Activated naive CD8-positive, alpha-beta T cell treated with anti-CD3 and anti-CD28 coated beads for 36 hours (primary cell): Measurements from ENCODE around the gene SRSF8. TPM values are rescaled to one million over a fixed set of nuclear protein-coding genes. Genes with fewer than 3 reads are reported as not detected.

Experiments used
- total RNA-seq, 2 experiments: library from RNA; stranded (reverse); gene quantifications; one replicate each; pipeline ENCODE4 v1.2.3, GENCODE V29; 2021

Gene SRSF8
- total RNA-seq, 2 experiments from 2014 or later = 46.6 to 47.0 TPM

Other genes starting within 250 kb of the SRSF8 start
- 10 to 100 TPM; 84.7 to 91.4 TPM for gene CWC15, start 93.4 kb upstream of the SRSF8 start, total RNA-seq
- 1 to 10 TPM; 2.4 to 2.8 TPM for gene KDM4D, start 93.2 kb upstream of the SRSF8 start, total RNA-seq
- not detected for gene KDM4E, start 41.7 kb upstream of the SRSF8 start, total RNA-seq
- gene KDM4F, start 17.5 kb upstream of the SRSF8 start, total RNA-seq = not detected
- 10 to 100 TPM; 21.5 to 22.1 TPM for gene ENDOD1, start 22.9 kb downstream of the SRSF8 start, total RNA-seq
- 10 to 100 TPM; 16.2 to 16.4 TPM for gene SESN3, start 164.3 kb downstream of the SRSF8 start, total RNA-seq